Measurements from ENCODE around the gene MESD.
"Not testable (repeated sequence)": the region's sequence is repeated elsewhere in the genome, so short reads cannot be mapped to it uniquely, and the experiment has no call there.

The MESD gene

GRCh38 chr15:80967991-80968510 lies 21.6 kb downstream of the MESD start:
- Histone ChIP-seq H3K27ac (ENCODE audit: low read length) (no peak overlapping the region), H3K36me3 (replicated peaks; ENCODE audit: low read depth, low read length) (peaks cover 35% of the 10 kb centered on the region), H3K9ac (ENCODE audit: low read length) (no peak overlapping the region)

DNA sequence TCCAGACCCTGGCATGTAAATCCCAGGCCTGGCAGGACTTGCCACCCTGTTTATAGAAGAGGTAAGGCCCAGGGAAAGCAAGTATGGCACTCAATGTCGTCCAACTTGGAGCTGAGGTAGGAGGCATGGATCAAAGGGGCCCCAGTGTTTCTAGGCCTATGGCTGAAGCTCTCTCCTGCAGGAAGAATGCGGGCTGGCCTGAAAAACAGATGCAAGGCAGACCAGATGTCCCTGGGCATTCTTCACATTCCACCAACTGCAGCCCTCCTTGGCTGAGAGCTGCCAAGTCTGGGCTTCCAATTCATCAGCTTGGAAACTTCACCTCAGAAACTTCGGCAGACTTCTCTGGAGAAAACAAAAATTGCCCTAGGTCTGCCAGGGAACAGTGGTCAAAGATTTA lies 22.2 kb downstream of the MESD start:
- no peak for TF ChIP-seq EZH2phosphoT487 (IDR thresholded peaks at IDR 0.05; ENCODE audit: low read depth)
- TF ChIP-seq CTCF (IDR thresholded peaks at IDR 0.05; ENCODE audit: low read depth, low read length) = no peak
- H3K9ac ChIP-seq (ENCODE audit: low read length) = no peak overlapping the region

More at GRCh38 chr15:80967991-80968510, 21.6 kb downstream of the MESD start:
- Histone ChIP-seq H3K9me3 (ENCODE audit: insufficient read depth, low read length) (no peaks in the 10 kb centered on the region), H2AFZ (ENCODE audit: low read depth, low read length) (no peak overlapping the region), H4K20me1 (ENCODE audit: insufficient read depth, low read length) (peaks cover 11% of the 10 kb centered on the region), H3K4me2 (ENCODE audit: low read length) (no peak overlapping the region), H3K27me3 (ENCODE audit: low read depth, low read length) (no peaks in the 10 kb centered on the region), H3K79me2 (ENCODE audit: low read length) (no peaks in the 10 kb centered on the region), H3K4me1 (ENCODE audit: low read length) (no peaks in the 10 kb centered on the region), H3K4me3 (ENCODE audit: low read length) (no peak overlapping the region)
- TF ChIP-seq CTCF (IDR thresholded peaks at IDR 0.05; ENCODE audit: low read depth, low read length) (no peak), EZH2phosphoT487 (IDR thresholded peaks at IDR 0.05; ENCODE audit: low read depth) (no peak)

GRCh38 chr15:80966431-80967197 lies 23.0 kb downstream of the MESD start:
- Histone ChIP-seq H3K27ac (ENCODE audit: low read length) (no peak overlapping the region), H3K27me3 (ENCODE audit: low read depth, low read length) (no peaks in the 10 kb centered on the region), H3K4me2 (ENCODE audit: low read length) (no peak overlapping the region), H4K20me1 (ENCODE audit: insufficient read depth, low read length) (peaks cover 8% of the 10 kb centered on the region; the same call in 1 of the 2 replicates), H3K36me3 (replicated peaks; ENCODE audit: low read depth, low read length) (peaks cover 32% of the 10 kb centered on the region), H2AFZ (ENCODE audit: low read depth, low read length) (no peak overlapping the region), H3K4me1 (ENCODE audit: low read length) (no peaks in the 10 kb centered on the region), H3K9ac (ENCODE audit: low read length) (no peak overlapping the region), H3K9me3 (ENCODE audit: insufficient read depth, low read length) (no peaks in the 10 kb centered on the region), H3K4me3 (ENCODE audit: low read length) (no peak overlapping the region), H3K79me2 (ENCODE audit: low read length) (no peaks in the 10 kb centered on the region)
- TF ChIP-seq EZH2phosphoT487 (IDR thresholded peaks at IDR 0.05; ENCODE audit: low read depth) (no peak), CTCF (IDR thresholded peaks at IDR 0.05; ENCODE audit: low read depth, low read length) (no peak)

More for the DNA sequence above, 22.2 kb downstream of the MESD start:
- H2AFZ ChIP-seq (ENCODE audit: low read depth, low read length) = no peak overlapping the region
- no peak overlapping the region for H3K4me3 ChIP-seq (ENCODE audit: low read length)
- no peak overlapping the region for H3K27ac ChIP-seq (ENCODE audit: low read length)
- H3K9me3 ChIP-seq (ENCODE audit: insufficient read depth, low read length) = no peaks in the 10 kb centered on the region
- H3K27me3 ChIP-seq (ENCODE audit: low read depth, low read length) = no peaks in the 10 kb centered on the region
- no peaks in the 10 kb centered on the region for H3K4me1 ChIP-seq (ENCODE audit: low read length)
- H3K36me3 ChIP-seq (replicated peaks; ENCODE audit: low read depth, low read length) = peaks cover 32% of the 10 kb centered on the region
- peaks cover 11% of the 10 kb centered on the region for H4K20me1 ChIP-seq (ENCODE audit: insufficient read depth, low read length)
- H3K4me2 ChIP-seq (ENCODE audit: low read length) = no peak overlapping the region
- no peaks in the 10 kb centered on the region for H3K79me2 ChIP-seq (ENCODE audit: low read length)

GRCh38 chr15:80965454-80965853 lies 24.2 kb downstream of the MESD start:
- not testable (repeated sequence) for H2AFZ ChIP-seq (ENCODE audit: low read depth, low read length); H3K27ac ChIP-seq (ENCODE audit: low read length); H3K4me2 ChIP-seq (ENCODE audit: low read length); H3K9ac ChIP-seq (ENCODE audit: low read length); H4K20me1 ChIP-seq (ENCODE audit: insufficient read depth, low read length); H3K27me3 ChIP-seq (ENCODE audit: low read depth, low read length); H3K9me3 ChIP-seq (ENCODE audit: insufficient read depth, low read length); H3K79me2 ChIP-seq (ENCODE audit: low read length); H3K4me1 ChIP-seq (ENCODE audit: low read length); H3K4me3 ChIP-seq (ENCODE audit: low read length)
- H3K36me3 ChIP-seq (replicated peaks; ENCODE audit: low read depth, low read length) = peaks cover 37% of the 10 kb centered on the region
